Lower leg skin (tissue), 4 donors: Measurements from ENCODE around the gene IL18RAP. TPM values are rescaled to one million over a fixed set of nuclear protein-coding genes. Genes with fewer than 3 reads are reported as not detected.

Experiments
- DNase-seq, 2 donors: peaks; one replicate each; pipeline ENCODE4 v3.0.0-alpha.2; 2019; ENCODE audit warnings: low spot score in 2 of 2
- H3K4me3 ChIP-seq: fragments of 200-600 bp; sonication (generic); 2 replicates; pipeline ENCODE4 v1.5.1; 2017; ENCODE audit warnings: mild to moderate bottlenecking, low read depth; ENCODE audit not compliant: poor library complexity, severe bottlenecking
- CTCF ChIP-seq, 3 donors: fragments of 450-650 bp; IDR thresholded peaks; one replicate each; pipeline ENCODE4 v1.5.1; 2016; ENCODE audit warnings: antibody characterized with exemption in 3 of 3, mild to moderate bottlenecking in 3 of 3, moderate library complexity in 2 of 3
- POLR2A ChIP-seq, 2 donors: fragments of 450-650 bp; IDR thresholded peaks; one replicate each; pipeline ENCODE4 v1.6.1; 2016 to 2017; ENCODE audit warnings: antibody characterized with exemption in 2 of 2, mild to moderate bottlenecking in 1 of 2, moderate library complexity in 1 of 2
- WGBS, 2 donors: methylation state at CpG; one replicate each; pipeline ENCODE4 v1.1.5; 2018; 5-methylcytosine and 5-hydroxymethylcytosine counted together
- intact Hi-C: fragments of 100-400 bp; cut with DNase I; formaldehyde crosslinking; loops from one replicate; pipeline ENCODE4 v1.15.0; 2023; ENCODE audit warnings: low total_unique reads
- total RNA-seq, 4 donors: library from RNA; depleted of rRNA; stranded (reverse); fragments of >200 nt; gene quantifications; one replicate each; pipeline ENCODE4 v1.1.0, GENCODE V29; 2016

Gene IL18RAP
- total RNA-seq, 4 donors from 2014 or later: 0.21 to 0.39 (median 0.23) TPM; not detected in 1

DNA sequence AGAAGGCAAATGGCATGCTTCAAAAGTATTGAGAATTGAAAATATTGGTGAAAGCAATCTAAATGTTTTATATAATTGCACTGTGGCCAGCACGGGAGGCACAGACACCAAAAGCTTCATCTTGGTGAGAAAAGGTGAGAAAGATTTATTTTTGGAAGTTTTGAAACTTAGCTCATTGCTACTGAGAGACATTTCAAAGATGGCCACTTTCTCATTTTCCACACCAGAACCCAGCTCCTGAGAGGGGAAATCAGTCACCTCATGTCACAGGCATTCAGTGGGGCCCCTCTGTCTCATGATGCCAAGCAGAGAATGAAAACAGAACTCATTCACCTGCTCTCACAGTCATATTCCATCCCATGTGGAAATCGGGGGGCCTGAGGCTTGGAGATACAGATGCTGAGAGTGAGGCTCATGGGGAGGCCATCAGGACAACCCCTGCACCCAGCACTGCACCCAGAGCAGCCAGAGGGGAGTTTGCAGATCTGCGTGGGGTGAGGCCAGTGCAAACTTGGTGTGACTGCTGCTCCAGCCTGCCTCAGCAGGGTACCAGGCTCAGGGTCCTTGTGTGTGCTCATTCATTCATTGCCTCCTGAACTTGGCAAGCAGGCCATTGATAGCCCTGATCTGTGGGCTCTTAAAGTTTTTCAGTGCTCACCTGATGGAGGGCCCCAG lies 36.0 kb upstream of the IL18RAP start:
- H3K4me3 ChIP-seq: no peak overlapping the region
- intact Hi-C loops: no loop called here
- TF ChIP-seq POLR2A (IDR thresholded peaks at IDR 0.05): no peak
- no peak for TF ChIP-seq CTCF (IDR thresholded peaks at IDR 0.05)
- no peak for DNase-seq
- 88 to 93% methylated on average over 2 to 3 of the region's 3 CpGs for WGBS, 2 donors

DNA sequence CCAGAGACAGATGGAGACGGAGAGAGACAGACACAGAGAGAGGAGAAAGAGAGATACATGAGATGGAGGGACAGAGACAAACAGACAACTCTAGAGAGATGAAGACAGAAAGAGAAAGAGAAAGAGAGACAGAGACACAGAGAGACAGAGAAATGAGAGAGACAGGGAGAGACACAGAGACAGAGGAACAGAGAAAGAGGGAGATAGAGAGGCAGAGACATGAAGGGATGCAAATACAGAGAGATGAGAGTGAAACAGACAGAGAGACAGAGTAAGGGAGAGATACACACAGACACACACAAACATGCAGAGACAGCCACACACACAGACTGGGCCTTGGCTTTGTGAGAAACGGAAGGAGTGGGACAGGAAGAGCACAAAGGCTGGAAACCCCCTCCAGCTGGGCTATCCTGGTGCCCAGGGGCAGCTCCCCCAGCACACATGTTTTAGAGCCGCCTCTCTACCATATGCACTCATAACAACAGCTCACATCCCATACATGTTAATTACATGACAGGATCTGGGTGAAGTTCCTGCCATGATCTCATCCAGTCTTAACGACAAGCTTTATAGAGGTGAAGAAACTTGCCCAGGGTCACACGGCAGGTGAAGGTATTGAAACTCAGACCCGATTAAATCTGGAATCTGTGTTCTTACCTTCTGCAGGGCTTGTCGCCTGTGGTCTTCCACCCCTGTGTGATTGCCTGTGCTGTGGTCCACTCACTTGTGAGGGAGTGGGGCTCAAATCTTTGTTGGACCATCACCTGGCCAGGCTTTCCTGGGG lies 35.0 kb upstream of the IL18RAP start:
- no peak for TF ChIP-seq POLR2A (IDR thresholded peaks at IDR 0.05)
- TF ChIP-seq CTCF (IDR thresholded peaks at IDR 0.05): no peak
- H3K4me3 ChIP-seq: no peak overlapping the region
- WGBS, 2 donors: 80 to 83% methylated on average over 7 of the region's 7 CpGs
- intact Hi-C loops: no loop called here
- DNase-seq: no peak

DNA sequence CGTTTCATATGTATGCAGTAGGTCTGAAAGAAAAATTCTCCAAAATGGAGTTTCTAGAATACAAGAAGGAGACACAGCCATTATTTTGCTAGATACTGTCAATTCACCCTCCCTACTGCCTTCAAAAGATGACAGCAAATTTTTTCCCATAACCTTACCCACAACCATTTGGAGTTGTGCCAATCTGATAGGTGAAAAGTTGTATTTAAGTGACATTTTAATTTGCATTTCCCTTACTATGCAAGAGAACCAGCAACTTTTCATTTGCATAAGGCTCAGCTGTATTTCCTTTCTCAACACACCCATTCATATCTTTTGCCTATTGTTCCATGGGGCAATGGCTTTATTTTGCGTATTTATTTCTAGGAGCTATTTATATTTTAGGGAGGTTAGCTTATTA lies 31.4 kb upstream of the IL18RAP start:
- DNase-seq: no peak
- WGBS, 2 donors: 72 to 77% methylated on average over 2 of the region's 2 CpGs
- intact Hi-C loops: no loop called here
- no peak for TF ChIP-seq POLR2A (IDR thresholded peaks at IDR 0.05)
- no peak for TF ChIP-seq CTCF (IDR thresholded peaks at IDR 0.05)
- no peak overlapping the region for H3K4me3 ChIP-seq

GRCh38 chr2:102392096-102392495 lies 30.9 kb upstream of the IL18RAP start:
- no peak overlapping the region for H3K4me3 ChIP-seq
- DNase-seq: no peak
- 81 to 90% methylated on average over 3 of the region's 3 CpGs for WGBS, 2 donors
- TF ChIP-seq CTCF (IDR thresholded peaks at IDR 0.05) (no peak), POLR2A (IDR thresholded peaks at IDR 0.05) (no peak)
- intact Hi-C loops: no loop called here

DNA sequence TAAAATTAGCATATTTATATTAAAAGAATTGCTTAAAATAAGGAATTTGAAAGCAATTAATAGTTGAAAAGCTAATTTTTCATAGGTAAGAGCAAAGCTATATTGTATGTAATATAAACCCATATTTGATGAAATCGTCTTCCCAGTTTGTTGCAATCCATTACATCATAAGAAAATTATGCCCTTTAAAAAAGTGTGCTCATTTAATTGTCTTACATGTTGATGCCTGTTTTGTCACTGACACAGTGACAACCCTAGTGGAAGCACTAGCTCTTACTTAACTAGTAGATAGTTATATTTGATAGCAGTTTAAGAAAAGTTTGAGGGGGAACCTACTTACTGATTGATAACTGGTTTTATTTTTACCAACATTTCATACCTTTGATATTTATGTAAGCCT lies 30.0 kb upstream of the IL18RAP start:
- DNase-seq: no peak
- no peak for TF ChIP-seq POLR2A (IDR thresholded peaks at IDR 0.05)
- TF ChIP-seq CTCF (IDR thresholded peaks at IDR 0.05): no peak
- H3K4me3 ChIP-seq: no peak overlapping the region
- intact Hi-C loops: no loop called here
- WGBS, 2 donors: 17 to 53% methylated on average over 1 of the region's 1 CpG
